Coronary artery (tissue), 2 donors: ENCODE results near the gene ARAF.

Experiments used
- DNase-seq: peaks from one replicate; pipeline ENCODE4 v3.0.0-alpha.2; 2017; ENCODE audit warnings: low spot score
- H3K27ac ChIP-seq, 2 donors: fragments of 200-600 bp; sonication (generic); one replicate each; pipeline ENCODE4 v1.5.1; 2016 to 2019
- H3K4me3 ChIP-seq: fragments of 200-600 bp; sonication (generic); 2 replicates; pipeline ENCODE4 v1.5.1; 2016; ENCODE audit warnings: mild to moderate bottlenecking, moderate library complexity
- TF ChIP-seq, protein P1 (sequence below): fragments of 200-600 bp; sonication (generic); IDR thresholded peaks from one replicate; pipeline ENCODE4 v1.5.1; 2019; ENCODE audit warnings: antibody characterized with exemption

The ARAF gene

DNA sequence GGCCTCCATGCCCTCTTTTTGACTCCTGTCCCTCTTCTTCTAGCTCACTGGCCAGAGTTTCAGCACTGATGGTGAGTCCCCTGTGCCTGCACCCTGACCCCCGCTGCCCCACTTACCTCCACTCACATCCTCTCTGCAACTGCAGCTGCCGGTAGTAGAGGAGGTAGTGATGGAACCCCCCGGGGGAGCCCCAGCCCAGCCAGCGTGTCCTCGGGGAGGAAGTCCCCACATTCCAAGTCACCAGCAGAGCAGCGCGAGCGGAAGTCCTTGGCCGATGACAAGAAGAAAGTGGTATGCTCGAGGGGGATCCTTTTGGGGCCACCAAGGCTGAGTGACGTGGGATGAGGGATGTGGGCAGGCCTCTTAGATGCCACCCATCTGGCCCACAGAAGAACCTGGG is 5.8 kb downstream of the ARAF start:
- no peak for DNase-seq
- H3K4me3 ChIP-seq: no peak overlapping the region
- H3K27ac ChIP-seq: no peak overlapping the region
- TF ChIP-seq, protein P1, sequence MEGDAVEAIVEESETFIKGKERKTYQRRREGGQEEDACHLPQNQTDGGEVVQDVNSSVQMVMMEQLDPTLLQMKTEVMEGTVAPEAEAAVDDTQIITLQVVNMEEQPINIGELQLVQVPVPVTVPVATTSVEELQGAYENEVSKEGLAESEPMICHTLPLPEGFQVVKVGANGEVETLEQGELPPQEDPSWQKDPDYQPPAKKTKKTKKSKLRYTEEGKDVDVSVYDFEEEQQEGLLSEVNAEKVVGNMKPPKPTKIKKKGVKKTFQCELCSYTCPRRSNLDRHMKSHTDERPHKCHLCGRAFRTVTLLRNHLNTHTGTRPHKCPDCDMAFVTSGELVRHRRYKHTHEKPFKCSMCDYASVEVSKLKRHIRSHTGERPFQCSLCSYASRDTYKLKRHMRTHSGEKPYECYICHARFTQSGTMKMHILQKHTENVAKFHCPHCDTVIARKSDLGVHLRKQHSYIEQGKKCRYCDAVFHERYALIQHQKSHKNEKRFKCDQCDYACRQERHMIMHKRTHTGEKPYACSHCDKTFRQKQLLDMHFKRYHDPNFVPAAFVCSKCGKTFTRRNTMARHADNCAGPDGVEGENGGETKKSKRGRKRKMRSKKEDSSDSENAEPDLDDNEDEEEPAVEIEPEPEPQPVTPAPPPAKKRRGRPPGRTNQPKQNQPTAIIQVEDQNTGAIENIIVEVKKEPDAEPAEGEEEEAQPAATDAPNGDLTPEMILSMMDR: no peak

DNA sequence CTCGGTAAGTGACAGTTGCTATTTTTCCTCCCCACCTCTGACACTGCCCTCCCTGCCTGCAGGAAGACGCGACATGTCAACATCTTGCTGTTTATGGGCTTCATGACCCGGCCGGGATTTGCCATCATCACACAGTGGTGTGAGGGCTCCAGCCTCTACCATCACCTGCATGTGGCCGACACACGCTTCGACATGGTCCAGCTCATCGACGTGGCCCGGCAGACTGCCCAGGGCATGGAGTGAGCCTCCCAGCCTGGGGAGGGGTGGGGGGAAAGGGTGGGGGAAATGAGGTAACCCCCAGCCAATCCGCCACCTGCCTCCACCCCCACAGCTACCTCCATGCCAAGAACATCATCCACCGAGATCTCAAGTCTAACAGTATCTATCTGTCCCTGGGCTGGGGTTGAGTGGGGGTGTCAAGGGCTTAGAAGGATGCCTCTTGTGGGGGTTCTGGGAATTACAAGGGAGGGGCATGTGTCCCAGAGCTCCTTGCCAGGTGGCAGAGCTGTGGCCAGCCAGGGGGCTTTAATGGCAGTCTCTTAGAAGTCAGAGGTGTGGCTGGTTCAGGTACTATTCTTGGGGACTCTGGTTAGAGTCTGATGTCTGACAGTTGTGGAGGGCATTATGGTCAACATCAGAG is 7.8 kb downstream of the ARAF start:
- TF ChIP-seq, protein P1: no peak
- no peak overlapping the region for H3K27ac ChIP-seq
- H3K4me3 ChIP-seq: no peak overlapping the region
- DNase-seq: no peak

DNA sequence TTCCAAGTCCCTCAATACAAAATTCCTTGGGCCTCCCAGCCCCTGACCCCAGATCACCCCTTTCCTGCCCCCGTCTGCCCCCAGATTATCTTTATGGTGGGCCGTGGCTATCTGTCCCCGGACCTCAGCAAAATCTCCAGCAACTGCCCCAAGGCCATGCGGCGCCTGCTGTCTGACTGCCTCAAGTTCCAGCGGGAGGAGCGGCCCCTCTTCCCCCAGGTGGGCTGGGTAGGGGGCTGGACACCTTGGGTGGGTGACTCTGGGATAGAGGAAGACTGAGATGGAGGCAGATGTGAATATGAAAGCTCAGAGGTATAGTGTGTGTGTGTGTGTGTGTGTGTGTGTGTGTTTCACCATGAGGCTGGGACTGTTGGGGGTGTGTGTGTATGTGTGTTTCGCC is 9.8 kb downstream of the ARAF start:
- no peak overlapping the region for H3K27ac ChIP-seq
- DNase-seq: no peak
- TF ChIP-seq, protein P1: no peak
- H3K4me3 ChIP-seq: no peak overlapping the region

DNA sequence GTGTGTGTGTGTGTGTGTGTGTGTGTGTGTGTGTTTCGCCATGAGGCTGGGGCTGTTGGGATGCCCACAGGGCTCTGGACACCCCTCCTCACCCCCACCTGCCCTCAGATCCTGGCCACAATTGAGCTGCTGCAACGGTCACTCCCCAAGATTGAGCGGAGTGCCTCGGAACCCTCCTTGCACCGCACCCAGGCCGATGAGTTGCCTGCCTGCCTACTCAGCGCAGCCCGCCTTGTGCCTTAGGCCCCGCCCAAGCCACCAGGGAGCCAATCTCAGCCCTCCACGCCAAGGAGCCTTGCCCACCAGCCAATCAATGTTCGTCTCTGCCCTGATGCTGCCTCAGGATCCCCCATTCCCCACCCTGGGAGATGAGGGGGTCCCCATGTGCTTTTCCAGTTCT is 10.2 kb downstream of the ARAF start:
- TF ChIP-seq, protein P1: no peak
- H3K27ac ChIP-seq: no peak overlapping the region
- no peak overlapping the region for H3K4me3 ChIP-seq
- DNase-seq: no peak

DNA sequence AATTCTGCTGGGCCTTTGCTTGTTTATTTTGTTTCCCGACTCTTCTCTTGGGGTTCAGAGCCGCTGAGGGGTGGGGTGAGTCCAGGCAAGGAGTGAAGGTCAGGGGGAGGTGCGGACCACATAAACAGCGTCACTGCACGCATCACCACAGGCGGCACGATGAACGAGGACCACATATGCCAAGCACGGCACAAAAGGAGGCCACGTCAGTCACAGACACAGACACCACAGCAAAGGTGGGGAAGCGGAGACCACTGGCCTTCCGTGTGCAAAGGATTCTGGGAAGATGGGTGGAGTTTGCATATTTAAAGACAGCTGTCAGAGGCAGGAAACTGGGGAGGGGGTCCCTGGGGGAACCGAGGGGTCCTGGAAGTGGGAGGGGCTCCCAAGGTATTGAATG is 10.9 kb downstream of the ARAF start:
- TF ChIP-seq, protein P1: no peak
- DNase-seq: no peak

DNA sequence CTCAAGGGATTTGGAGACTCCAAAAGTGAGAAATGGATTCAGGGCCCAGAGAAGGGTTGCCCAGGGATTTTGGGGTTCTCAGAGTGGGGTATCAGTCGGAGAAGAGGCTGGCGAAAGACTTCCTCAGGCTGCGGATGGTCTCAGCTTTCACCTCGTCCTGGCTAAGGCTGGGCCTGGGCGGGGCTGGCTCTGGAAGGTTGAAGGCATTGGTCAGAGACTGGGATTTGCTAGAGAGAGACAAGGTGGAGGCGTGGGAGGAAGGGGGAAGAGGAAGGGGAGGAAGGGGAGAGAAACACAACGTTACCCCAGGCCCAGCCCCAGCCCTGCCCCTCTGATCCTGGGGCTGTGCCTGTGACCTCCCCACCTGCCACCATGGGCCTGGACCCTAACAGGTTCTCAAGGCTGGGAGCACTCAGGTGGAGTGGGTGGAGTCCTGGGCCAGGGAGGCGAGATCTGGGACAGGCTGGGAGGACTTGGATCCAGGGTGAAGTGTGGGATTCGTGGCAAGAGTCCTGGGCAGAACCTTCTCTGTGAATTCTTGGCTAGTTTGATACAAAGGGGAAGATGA is 11.9 kb downstream of the ARAF start:
- H3K4me3 ChIP-seq: no peak overlapping the region
- TF ChIP-seq, protein P1: no peak
- no peak for DNase-seq
- H3K27ac ChIP-seq: peak overlapping the region in 1 of 2 donors; percentile 87

More for the DNA sequence above, 10.9 kb downstream of the ARAF start:
- H3K27ac ChIP-seq: no peak overlapping the region
- H3K4me3 ChIP-seq: no peak overlapping the region
